LNCAP (cell line): ENCODE results near the gene CPNE6.

ENCODE experiments used
- CTCF ChIP-seq: fragments of 450-650 bp; IDR thresholded peaks from 2 replicates; pipeline ENCODE4 v1.5.1; 2017; ENCODE audit warnings: mild to moderate bottlenecking

Gene CPNE6

GRCh38 chr14:24066496-24067132, 4.7 kb upstream of the CPNE6 start:
- TF ChIP-seq CTCF, result no peak

- TF ChIP-seq CTCF, result no peak
Observed at GRCh38 chr14:24067133-24068082, 4.0 kb upstream of the CPNE6 start.

GRCh38 chr14:24068711-24069410, 2.5 kb upstream of the CPNE6 start:
- TF ChIP-seq CTCF, result no peak

- TF ChIP-seq CTCF, result no peak
Observed at GRCh38 chr14:24069411-24069735, 2.0 kb upstream of the CPNE6 start.

GRCh38 chr14:24070285-24071143, 848 bp upstream of the CPNE6 start:
- TF ChIP-seq CTCF, result no peak

- TF ChIP-seq CTCF, result no peak
Observed at GRCh38 chr14:24071836-24072430, 571 bp downstream of the CPNE6 start.
